Upper lobe of left lung (tissue), 4 donors: ENCODE data around the gene ZNF865.

Experiments
- CTCF ChIP-seq, 6 experiments: fragments of 450-650 bp in 4 of 6; fragments of 200-600 bp in 2 of 6; sonication (generic) in 2 of 6; IDR thresholded peaks; one replicate each; pipeline ENCODE4 v1.5.1; 2016 to 2019; ENCODE audit warnings: antibody characterized with exemption in 6 of 6
- POLR2AphosphoS5 ChIP-seq, 2 donors: sonication (generic); formaldehyde crosslinking; IDR thresholded peaks; one replicate each; pipeline ENCODE4 v1.5.1; 2017; ENCODE audit warnings: antibody characterized with exemption in 2 of 2

- peak in 2 of 6 experiments; percentile 24 to 27 for TF ChIP-seq CTCF (IDR thresholded peaks at IDR 0.05)
- peak in 1 of 2 donors; percentile 70 for TF ChIP-seq POLR2AphosphoS5 (IDR thresholded peaks at IDR 0.05)
These were observed 49.6 kb downstream of the ZNF865 start, which contains the start of gene U2AF2 for GRCh38 chr19:55654868-55655647.
